ENCODE data around the gene APOBEC3B. TPM values are rescaled to one million over a fixed set of nuclear protein-coding genes. Genes with fewer than 3 reads are reported as not detected.
"Not testable (repeated sequence)": the region's sequence is repeated elsewhere in the genome, so short reads cannot be mapped to it uniquely, and the experiment has no call there.

APOBEC3B gene
- total RNA-seq, 4 donors from 2014 or later: 7.8 to 15.3 (median 10.9) TPM; not detected in 1

- Histone ChIP-seq H3K4me1 (peaks cover 7 to 15% (median 9%) of the 10 kb centered on the region in 4 donors), H3K4me3 (peak within 1 kb of the TSS; percentile 50 to 74 (median 65)), H3K27ac (peak within 1 kb of the TSS; percentile 85 to 97 (median 92))
- H3K9me3 ChIP-seq; H3K27me3 ChIP-seq; in situ Hi-C loops (cut with MboI; ENCODE audit: low pct_ligation_motif_present in 1 of 4, low pct_unique_long_range_greater_than_20kb in 1 of 4, low sequenced_read_pairs in 3 of 4); H3K36me3 ChIP-seq; intact Hi-C loops (cut with DNase I; ENCODE audit: low total_unique reads): not testable (repeated sequence)
- 0% methylated on average over 20 of the region's 21 CpGs; no CpG with 5 or more reads in 1 of the 2 donors for WGBS, 2 donors (ENCODE audit: low coverage in 1 of 2)
- peak; percentile 67 for TF ChIP-seq POLR2A (IDR thresholded peaks at IDR 0.05)
- TF ChIP-seq, protein P1, sequence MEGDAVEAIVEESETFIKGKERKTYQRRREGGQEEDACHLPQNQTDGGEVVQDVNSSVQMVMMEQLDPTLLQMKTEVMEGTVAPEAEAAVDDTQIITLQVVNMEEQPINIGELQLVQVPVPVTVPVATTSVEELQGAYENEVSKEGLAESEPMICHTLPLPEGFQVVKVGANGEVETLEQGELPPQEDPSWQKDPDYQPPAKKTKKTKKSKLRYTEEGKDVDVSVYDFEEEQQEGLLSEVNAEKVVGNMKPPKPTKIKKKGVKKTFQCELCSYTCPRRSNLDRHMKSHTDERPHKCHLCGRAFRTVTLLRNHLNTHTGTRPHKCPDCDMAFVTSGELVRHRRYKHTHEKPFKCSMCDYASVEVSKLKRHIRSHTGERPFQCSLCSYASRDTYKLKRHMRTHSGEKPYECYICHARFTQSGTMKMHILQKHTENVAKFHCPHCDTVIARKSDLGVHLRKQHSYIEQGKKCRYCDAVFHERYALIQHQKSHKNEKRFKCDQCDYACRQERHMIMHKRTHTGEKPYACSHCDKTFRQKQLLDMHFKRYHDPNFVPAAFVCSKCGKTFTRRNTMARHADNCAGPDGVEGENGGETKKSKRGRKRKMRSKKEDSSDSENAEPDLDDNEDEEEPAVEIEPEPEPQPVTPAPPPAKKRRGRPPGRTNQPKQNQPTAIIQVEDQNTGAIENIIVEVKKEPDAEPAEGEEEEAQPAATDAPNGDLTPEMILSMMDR (IDR thresholded peaks at IDR 0.05): peak in 1 of 5 experiments; percentile 15
- TF ChIP-seq POLR2AphosphoS5 (IDR thresholded peaks at IDR 0.05): peak in 2 of 3 donors; percentile 32 to 40
- peak; percentile 68 for DNase-seq
Observed at GRCh38 chr22:39040538-39041296, 58.6 kb downstream of the APOBEC3B start, which contains the start of gene APOBEC3F. Gene APOBEC3F (plus strand): TSS chr22:39040864. CDS start chr22:39040961, 97 bp downstream.

GRCh38 chr22:39041908-39042307 is 59.8 kb downstream of the APOBEC3B start:
- no peak for DNase-seq
- H3K36me3 ChIP-seq: no peaks in the 10 kb centered on the region
- H3K27ac ChIP-seq: peak overlapping the region in 1 of 4 donors; percentile 96
- TF ChIP-seq, protein P1 (IDR thresholded peaks at IDR 0.05): no peak
- TF ChIP-seq POLR2A (IDR thresholded peaks at IDR 0.05) (no peak), EP300 (IDR thresholded peaks at IDR 0.05; ENCODE audit: low read depth) (no peak), POLR2AphosphoS5 (IDR thresholded peaks at IDR 0.05) (no peak)
- 95 to 100% methylated on average over 3 to 7 of the region's 7 CpGs for WGBS, 2 donors (ENCODE audit: low coverage in 1 of 2)
- intact Hi-C loops (cut with DNase I; ENCODE audit: low total_unique reads): no loop called here
- H3K4me1 ChIP-seq: peaks cover 7 to 15% (median 9%) of the 10 kb centered on the region in 4 donors
- H3K4me3 ChIP-seq: no peak overlapping the region
- H3K27me3 ChIP-seq: no peaks in the 10 kb centered on the region
- no peaks in the 10 kb centered on the region for H3K9me3 ChIP-seq
- in situ Hi-C loops (cut with MboI; ENCODE audit: low pct_ligation_motif_present in 1 of 4, low pct_unique_long_range_greater_than_20kb in 1 of 4, low sequenced_read_pairs in 3 of 4): no loop called here

Other genes starting within 250 kb of the APOBEC3B start
- 100 to 1,000 TPM; 168 to 523 (median 216) TPM for gene SUN2, start 226.3 kb upstream of the APOBEC3B start, total RNA-seq
- gene DNAL4, start 188.2 kb upstream of the APOBEC3B start, total RNA-seq: 10 to 100 TPM; 13.8 to 39.0 (median 19.3) TPM
- gene NPTXR, start 138.3 kb upstream of the APOBEC3B start, total RNA-seq: 10 to 100 TPM in 1 of 4 donors, 1 to 10 TPM in 2, under 1 TPM in 1; 0.75 to 27.9 (median 1.8) TPM
- gene CBX6, start 110.1 kb upstream of the APOBEC3B start, total RNA-seq: 10 to 100 TPM; 14.5 to 42.6 (median 22.1) TPM
- gene APOBEC3A, start 24.7 kb upstream of the APOBEC3B start, total RNA-seq: 1 to 10 TPM in 2 of 4 donors, not detected in 2; 2.7 to 3.0 TPM
- gene APOBEC3C, start 31.9 kb downstream of the APOBEC3B start, total RNA-seq: 1 to 10 TPM; 1.2 to 9.1 (median 7.5) TPM
- 1 to 10 TPM; 2.0 to 6.4 (median 4.2) TPM for gene APOBEC3D, start 38.8 kb downstream of the APOBEC3B start, total RNA-seq
- 1 to 10 TPM in 3 of 4 donors, not detected in 1; 2.6 to 6.8 (median 4.8) TPM for gene APOBEC3F, start 58.5 kb downstream of the APOBEC3B start, total RNA-seq
- gene APOBEC3G, start 94.9 kb downstream of the APOBEC3B start, total RNA-seq: 10 to 100 TPM in 1 of 4 donors, 1 to 10 TPM in 2, not detected in 1; 7.1 to 11.6 (median 9.4) TPM
- 1 to 10 TPM in 1 of 4 donors, under 1 TPM in 1, not detected in 2; 0.41 to 2.1 TPM for gene APOBEC3H, start 114.9 kb downstream of the APOBEC3B start, total RNA-seq
- 100 to 1,000 TPM in 1 of 4 donors, 10 to 100 TPM in 3; 15.3 to 129 (median 58.4) TPM for gene CBX7, start 170.3 kb downstream of the APOBEC3B start, total RNA-seq